ENCODE results near the gene PGR. TPM values are rescaled to one million over a fixed set of nuclear protein-coding genes. Genes with fewer than 3 reads are reported as not detected.
A peak's percentile ranks its signal among the peaks of the same experiment; 100 is the strongest.
"Not testable (repeated sequence)": the region's sequence is repeated elsewhere in the genome, so short reads cannot be mapped to it uniquely, and the experiment has no call there.

Gene PGR
- total RNA-seq, 1 experiment from 2014 or later, result not detected

DNA sequence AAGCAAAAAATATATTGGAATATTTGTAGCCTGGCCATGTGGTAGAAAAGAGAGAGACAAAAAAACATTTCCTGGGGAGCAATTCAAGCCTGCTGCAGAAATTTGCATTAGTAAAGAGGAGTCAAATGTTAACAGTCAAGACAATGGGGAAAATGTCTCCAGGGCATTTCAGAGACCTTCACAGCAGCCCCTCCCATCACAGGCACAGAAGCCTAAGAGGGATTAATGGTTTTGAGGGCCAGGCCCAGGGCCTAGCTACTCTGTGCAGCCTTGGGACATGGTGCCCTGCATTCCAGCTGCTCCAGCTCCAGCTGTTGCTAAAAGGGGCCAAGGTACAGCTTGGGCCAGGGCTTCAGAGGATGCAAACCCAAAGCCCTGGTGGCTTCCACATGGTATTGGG is 46.8 kb downstream of the PGR start:
- no peak for DNase-seq (ENCODE audit: low read depth)

GRCh38 chr11:101063706-101064105 is 65.9 kb downstream of the PGR start:
- DNase-seq (ENCODE audit: low read depth), result no peak

DNA sequence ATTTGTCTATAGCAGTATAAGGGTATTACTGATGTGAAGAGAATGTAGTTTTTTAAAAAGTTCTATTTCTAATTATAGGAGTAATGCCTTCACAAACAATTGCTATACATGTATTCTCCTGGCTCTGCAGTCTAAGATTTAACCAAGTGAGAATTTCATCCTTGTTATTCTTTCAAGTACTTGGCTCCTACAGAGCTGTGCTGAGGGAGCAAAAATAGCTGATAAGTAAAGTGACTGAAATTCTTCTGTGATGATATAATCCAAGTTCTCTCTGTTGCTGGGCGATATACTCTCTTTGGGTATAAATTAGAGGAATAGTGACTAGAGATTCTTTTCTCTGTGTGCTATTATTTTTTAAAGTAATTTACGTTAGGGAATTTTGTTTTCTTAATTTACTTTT is 68.0 kb downstream of the PGR start:
- peak; percentile 2 for DNase-seq (ENCODE audit: low read depth)

DNA sequence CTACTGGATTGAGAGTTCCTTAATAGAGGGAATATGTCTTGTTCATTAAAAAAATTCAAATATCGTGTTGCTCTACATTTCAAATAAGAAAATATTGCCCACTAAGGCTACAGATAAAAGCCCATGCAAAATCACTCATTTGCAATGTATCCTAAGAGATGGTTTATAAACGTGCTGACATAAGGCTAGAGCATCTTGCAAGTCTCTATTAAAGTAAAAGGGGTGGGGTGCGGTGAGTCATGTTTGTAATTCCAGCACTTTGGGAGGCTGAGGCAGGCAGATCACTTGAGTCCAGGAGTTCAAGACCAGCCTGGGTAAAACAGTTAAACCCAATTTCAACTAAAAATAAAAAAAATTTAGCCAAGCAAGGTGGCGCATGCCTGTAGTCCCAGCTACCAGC is 70.3 kb downstream of the PGR start:
- DNase-seq (ENCODE audit: low read depth), result no peak

DNA sequence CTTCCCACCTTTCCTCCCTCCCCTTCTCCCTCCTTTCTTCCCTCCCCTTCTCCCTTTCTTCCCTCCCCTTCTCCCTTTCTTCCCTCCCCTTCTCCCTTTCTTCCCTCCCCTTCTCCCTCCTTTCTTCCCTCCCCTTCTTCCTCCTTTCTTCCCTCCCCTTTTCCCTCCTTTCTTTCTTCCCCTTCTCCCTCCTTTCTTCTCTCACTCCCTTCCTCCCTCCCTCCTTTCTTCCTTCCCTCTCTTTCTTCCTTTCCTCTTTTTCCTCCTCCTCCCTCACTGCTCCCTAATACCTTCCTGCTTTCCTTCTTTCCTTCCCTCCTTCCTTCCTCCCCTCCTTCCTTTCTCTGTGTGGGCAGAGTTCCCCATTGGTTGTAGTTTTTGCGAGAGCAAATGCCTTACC is 76.1 kb downstream of the PGR start:
- DNase-seq (ENCODE audit: low read depth), result no peak

DNA sequence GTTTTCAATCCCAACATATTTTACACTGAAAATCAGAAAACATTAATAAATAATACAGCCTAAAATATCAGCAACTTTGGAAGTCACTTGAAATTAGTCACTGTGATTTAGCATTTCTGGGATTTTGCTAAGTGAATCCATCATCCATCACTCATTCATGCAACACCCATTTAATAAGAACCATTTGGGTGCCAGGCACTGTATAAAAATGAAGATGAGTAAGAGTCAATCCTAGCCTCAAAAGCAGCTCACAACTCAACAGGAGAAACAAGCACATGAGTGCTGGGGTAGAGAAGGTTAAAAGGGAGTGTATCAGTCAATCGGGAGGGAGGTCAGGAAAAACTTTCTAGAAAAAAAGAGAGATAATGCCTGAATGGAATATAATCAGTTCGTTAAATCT is 77.9 kb downstream of the PGR start:
- DNase-seq (ENCODE audit: low read depth), result peak; percentile 1

- DNase-seq (ENCODE audit: low read depth), result no peak
Measured at GRCh38 chr11:101049813-101050212, 79.8 kb downstream of the PGR start.

DNA sequence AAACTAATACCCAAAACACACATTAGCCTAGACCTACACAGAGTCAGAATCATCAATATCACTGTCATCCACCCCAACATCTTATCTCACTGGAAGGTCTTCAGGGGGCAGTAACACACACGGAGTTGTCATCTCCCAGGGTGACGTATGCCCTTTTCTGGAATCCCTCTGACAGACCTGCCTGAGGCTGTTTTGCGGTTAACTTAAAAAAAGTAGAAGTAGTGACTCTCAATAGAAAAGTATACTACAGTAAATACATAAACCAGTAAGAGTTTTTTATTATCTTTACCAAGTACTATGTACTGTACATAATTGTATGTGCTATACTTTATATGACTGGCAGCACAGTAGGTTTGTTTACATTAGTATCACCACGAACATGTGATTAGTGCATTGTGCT is 80.5 kb downstream of the PGR start:
- DNase-seq (ENCODE audit: low read depth), result peak; percentile 75

GRCh38 chr11:101048479-101048878 is 81.1 kb downstream of the PGR start:
- DNase-seq (ENCODE audit: low read depth), result peak; percentile 3

DNA sequence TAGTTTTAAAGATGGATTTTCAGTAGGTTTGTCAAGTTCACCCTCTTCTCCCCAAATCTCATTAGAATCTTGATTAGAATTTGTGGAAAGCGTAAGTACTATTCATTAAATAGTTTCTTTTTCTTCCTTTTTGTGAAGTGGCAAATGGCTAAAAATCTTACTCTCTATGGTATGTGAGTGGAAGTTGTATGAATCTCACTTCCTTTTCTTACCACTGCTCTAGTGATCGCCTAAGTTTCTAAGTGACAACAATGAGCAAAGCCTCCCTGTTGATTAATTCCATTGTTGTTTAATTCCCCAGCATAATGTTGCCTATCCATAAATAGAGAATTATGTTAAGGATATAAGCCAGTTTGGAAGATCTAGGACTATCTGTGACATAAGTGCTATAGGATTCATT is 82.7 kb downstream of the PGR start:
- DNase-seq (ENCODE audit: low read depth), result no peak

DNA sequence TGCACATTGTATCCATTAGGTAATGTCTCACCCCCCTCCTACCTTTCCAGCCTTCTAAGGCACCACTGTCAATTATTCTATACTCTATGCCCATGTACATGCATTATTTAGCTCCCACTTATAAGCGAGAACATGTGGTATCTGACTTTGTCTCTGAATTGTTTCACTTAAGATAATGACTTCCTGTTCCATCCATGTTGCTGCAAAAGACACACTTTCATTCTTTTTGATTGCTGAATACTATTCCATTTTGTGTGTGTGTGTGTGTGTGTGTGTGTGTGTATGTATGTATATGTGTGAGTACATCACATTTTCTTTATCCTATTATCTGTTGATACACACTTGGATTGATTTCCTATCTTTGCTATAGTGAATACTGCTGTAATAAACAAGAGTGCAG is 84.2 kb downstream of the PGR start:
- no peak for DNase-seq (ENCODE audit: low read depth)

DNA sequence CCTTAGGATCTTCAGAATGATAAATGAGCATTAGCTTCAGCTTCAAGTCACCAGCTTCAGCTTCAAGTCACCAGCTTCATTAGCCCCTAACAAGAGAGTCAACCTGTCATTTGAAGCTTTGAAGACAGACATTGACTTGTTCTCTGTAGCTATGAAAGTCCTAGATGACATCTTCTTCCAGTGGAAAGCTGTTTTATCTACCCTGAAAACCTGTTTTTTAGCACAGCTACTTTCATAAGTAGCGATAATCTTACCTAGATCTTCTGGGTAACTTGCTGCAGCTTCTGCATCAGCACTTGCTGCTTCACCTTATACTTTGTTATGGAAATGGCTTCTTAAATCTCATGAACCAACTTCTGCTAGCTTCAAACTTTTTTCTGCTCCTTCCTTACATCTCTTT is 85.7 kb downstream of the PGR start:
- DNase-seq (ENCODE audit: low read depth), result no peak

DNA sequence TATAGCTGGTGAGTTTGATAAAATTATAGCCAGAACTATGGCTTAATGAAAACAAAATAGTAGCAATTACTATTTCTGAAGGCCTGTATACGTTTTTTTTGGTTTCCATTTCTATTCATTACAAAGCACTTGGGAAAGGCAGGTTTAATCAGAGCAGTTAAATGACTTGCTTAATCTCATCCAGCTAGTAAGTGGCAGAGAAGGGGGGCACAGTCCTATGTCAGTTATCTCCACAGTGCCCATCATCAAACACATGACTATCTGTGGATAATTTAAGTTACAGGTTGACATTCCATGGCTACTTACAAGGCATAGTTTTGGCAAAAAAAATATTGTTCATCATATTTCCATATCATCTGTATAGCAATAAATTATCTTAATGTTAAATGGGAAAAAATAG is 93.7 kb downstream of the PGR start:
- no peak for DNase-seq (ENCODE audit: low read depth)

GRCh38 chr11:101034076-101034475 is 95.5 kb downstream of the PGR start:
- DNase-seq (ENCODE audit: low read depth), result no peak

GRCh38 chr11:101032991-101033390 is 96.6 kb downstream of the PGR start:
- no peak for DNase-seq (ENCODE audit: low read depth)

- no peak for DNase-seq (ENCODE audit: low read depth)
Measured at GRCh38 chr11:101031713-101032112, 97.9 kb downstream of the PGR start.

GRCh38 chr11:101030692-101031091 is 98.9 kb downstream of the PGR start:
- no peak for DNase-seq (ENCODE audit: low read depth)

GRCh38 chr11:101030015-101030414 is 99.6 kb downstream of the PGR start:
- no peak for DNase-seq (ENCODE audit: low read depth)

DNA sequence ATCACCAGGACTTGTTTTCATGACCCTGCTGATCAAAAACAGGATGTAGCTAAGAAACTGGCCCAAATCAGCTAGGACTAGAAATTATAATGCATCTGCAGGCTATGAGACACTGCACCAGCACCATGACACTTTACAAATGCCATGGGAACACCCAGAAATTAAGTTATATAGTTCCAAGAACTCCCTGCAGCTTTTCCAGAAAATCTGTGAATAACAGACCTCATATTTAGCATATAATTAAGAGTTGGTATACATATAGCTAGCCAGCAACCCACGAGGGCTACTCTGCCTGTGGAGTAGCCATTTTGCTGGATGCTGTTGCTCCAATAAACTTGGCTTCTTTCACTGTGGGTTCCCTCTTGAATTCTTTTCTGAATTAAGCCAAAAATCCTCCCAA is 101.0 kb downstream of the PGR start:
- DNase-seq (ENCODE audit: low read depth), result no peak

GRCh38 chr11:101022256-101022655 is 107.4 kb downstream of the PGR start:
- DNase-seq (ENCODE audit: low read depth), result no peak

GRCh38 chr11:101019870-101020269 is 109.7 kb downstream of the PGR start:
- DNase-seq (ENCODE audit: low read depth), result no peak

DNA sequence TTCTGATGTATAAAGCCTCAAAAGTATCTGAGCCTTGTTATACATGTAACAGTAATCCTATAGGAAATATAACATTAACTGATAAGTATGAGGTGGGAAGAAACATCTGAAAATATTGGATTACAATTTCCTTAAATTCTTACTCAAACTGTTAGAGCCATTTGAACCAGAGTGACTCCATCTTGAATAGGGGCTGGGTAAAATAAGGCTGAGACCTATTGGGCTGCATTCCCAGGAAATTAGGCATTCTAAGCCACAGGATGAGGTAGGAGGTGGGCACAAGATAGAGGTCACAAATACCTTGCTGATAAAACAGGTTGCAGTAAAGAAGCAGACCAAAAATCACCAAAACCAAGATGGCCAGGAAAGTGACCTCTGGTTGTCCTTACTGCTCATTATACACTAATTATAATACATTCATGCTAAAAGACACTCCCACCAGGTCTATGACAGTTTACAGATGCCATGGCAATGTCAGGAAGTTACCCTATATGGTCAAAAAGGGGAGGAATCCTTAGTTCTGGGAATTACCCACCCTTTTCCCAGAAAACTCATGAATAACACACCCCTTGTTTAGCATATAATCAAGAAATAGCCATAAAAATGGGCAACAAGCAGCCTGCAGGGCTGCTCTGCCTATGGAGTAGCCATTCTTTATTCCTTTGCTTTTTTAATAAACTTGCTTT is 114.9 kb downstream of the PGR start:
- DNase-seq (ENCODE audit: low read depth), result peak; percentile 12

DNA sequence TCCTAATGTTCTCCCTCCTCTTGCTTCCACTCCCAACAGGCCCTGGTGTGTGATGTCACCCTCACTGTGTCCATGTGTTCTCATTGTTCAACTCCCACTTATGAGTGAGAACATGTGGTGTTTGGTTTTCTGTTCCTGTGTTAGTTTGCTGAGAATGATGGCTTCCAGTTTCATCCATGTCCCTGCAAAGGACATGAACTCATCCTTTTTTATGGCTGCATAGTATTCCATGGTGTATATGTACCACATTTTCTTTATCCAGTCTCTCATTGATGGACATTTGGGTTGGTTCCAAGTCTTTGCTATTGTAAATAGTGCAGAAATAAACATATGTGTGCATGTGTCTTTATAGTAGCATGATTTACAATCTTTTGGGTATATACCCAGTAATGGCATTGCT is 115.9 kb downstream of the PGR start:
- not testable (repeated sequence) for DNase-seq (ENCODE audit: low read depth)

- peak; percentile 25 for DNase-seq (ENCODE audit: low read depth)
Measured at GRCh38 chr11:101011881-101012280, 117.7 kb downstream of the PGR start.

Measured in M059J (cell line).